ENCODE measurements around the gene WDR33.

The WDR33 gene

GRCh38 chr2:127664065-127664894, 146.7 kb downstream of the WDR33 start:
- Mint-ChIP-seq H3K36me3 (ENCODE audit: low read depth) (no peaks in the 10 kb centered on the region), H3K4me1 (ENCODE audit: low read depth) (peaks cover 29% of the 10 kb centered on the region), H3K4me3 (no peak overlapping the region), H3K9me3 (no peaks in the 10 kb centered on the region), H3K27me3 (peaks cover 60% of the 10 kb centered on the region), H3K27ac (no peak overlapping the region)
- intact Hi-C loops (cut with micrococcal nuclease): no loop called here

DNA sequence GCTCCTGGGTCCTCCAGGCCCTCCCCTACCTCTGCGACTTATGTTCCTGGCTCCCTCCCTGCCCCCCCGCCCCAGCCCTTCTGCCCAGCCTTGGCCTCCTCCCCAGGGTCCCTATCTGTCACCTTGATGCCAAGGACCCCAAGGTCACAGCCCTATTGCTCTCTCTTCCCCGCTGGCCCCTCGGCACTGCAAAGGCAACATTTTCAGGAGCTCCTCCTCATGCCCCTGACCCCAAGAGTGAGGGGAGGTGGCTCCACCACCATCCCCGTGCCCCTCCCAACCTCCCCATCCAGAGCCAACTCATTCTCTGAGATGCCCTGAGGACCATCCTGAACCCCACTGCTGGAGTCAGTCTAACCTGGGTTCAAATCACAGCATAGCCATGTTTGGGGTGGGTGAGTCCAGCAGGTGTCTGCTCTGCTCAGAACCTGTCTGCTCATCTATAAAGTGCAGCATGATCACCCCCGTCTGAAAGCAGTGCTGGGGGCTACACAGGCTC, 147.4 kb downstream of the WDR33 start:
- no peak overlapping the region for H3K27ac Mint-ChIP-seq
- peaks cover 54% of the 10 kb centered on the region for H3K27me3 Mint-ChIP-seq
- no peak overlapping the region for H3K4me3 Mint-ChIP-seq
- no peaks in the 10 kb centered on the region for H3K9me3 Mint-ChIP-seq
- intact Hi-C loops (cut with micrococcal nuclease): no loop called here
- H3K36me3 Mint-ChIP-seq (ENCODE audit: low read depth): no peaks in the 10 kb centered on the region
- H3K4me1 Mint-ChIP-seq (ENCODE audit: low read depth): peaks cover 29% of the 10 kb centered on the region

DNA sequence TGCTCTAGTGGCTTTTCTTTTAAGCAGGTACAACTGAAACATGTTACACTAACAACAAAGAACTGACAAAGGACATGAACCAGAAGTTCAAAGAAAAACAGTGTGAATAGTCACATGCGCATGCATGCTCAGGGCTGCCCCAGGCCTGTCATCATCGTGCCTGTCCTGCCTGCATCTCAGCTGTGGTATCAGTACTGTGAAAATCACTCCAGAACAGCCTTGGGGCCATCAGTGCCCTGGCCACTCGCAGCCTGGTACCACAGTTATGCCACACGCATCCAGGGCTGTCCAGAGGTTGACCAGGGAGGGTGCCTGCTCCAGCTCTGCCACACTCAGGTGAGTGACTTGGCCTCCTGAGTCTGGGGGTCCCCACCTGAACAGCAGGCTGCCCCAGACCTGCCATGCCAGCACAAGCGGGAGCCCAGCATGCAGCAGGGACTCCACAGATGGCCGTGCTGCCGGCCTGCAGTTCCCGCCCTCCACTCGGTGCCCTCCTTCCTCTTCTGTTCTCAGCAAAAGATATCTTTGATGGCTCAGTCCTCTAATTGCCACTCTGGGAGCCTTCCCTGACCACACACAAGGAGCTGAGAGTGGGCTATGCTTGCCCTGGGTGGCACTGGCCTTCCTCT, 147.9 kb downstream of the WDR33 start:
- peaks cover 29% of the 10 kb centered on the region for H3K4me1 Mint-ChIP-seq (ENCODE audit: low read depth)
- H3K9me3 Mint-ChIP-seq: no peaks in the 10 kb centered on the region
- H3K27me3 Mint-ChIP-seq: peaks cover 53% of the 10 kb centered on the region
- H3K36me3 Mint-ChIP-seq (ENCODE audit: low read depth): no peaks in the 10 kb centered on the region
- intact Hi-C loops (cut with micrococcal nuclease): no loop called here
- no peak overlapping the region for H3K27ac Mint-ChIP-seq
- H3K4me3 Mint-ChIP-seq: no peak overlapping the region

DNA sequence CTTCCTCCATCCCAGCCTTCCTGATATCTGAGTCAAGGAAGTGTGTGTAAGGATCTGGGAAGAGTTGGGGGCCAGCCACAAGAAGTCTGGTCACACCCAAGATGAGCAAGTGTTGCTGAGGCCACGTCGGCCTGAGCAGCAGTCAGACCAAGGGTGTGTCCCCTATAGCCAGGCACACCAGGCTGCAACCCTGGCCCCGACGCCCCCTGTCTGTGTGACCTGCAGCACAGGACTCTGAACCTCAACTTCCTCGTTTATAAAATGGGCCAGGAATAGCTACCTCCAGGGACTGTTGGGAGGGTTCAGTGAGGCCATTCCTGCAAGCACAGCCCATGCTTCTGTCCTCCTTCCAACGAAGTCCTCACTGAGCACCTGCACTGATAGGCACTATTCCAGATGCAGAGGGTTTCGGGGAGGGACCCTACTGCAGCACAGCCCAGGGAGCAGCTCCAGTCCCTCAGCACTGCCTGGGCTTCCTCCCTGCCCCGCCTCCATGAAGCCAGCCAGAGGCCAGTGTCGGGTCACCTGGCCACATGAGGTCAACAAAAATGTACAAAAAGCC, 148.9 kb downstream of the WDR33 start:
- Mint-ChIP-seq H3K4me1 (ENCODE audit: low read depth) (peaks cover 29% of the 10 kb centered on the region), H3K9me3 (no peaks in the 10 kb centered on the region), H3K27ac (no peak overlapping the region), H3K36me3 (ENCODE audit: low read depth) (no peaks in the 10 kb centered on the region), H3K27me3 (peaks cover 47% of the 10 kb centered on the region), H3K4me3 (no peak overlapping the region)
- intact Hi-C loops (cut with micrococcal nuclease): no loop called here

- H3K4me3 Mint-ChIP-seq: no peak overlapping the region
- peaks cover 38% of the 10 kb centered on the region for H3K27me3 Mint-ChIP-seq
- H3K36me3 Mint-ChIP-seq (ENCODE audit: low read depth): no peaks in the 10 kb centered on the region
- peaks cover 29% of the 10 kb centered on the region for H3K4me1 Mint-ChIP-seq (ENCODE audit: low read depth)
- intact Hi-C loops (cut with micrococcal nuclease): no loop called here
- no peak overlapping the region for H3K27ac Mint-ChIP-seq
- no peaks in the 10 kb centered on the region for H3K9me3 Mint-ChIP-seq
Observed at GRCh38 chr2:127661072-127661649, 149.8 kb downstream of the WDR33 start.

DNA sequence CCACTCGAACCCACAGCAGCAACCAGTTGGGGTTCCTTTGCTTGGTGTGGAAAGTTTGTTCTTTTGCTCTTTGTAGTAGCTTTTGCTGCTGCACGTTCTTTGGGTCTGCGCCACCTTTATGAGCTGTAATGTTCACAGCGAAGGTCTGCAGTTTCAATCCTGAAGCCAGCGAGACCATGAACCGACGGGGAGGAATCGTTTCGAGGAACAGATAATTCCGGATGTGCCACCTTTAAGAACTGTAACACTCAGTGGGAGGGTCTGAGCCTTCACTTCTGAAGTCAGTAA, 150.7 kb downstream of the WDR33 start:
- Mint-ChIP-seq H3K36me3 (ENCODE audit: low read depth) (no peaks in the 10 kb centered on the region), H3K27me3 (peaks cover 29% of the 10 kb centered on the region), H3K4me3 (no peak overlapping the region), H3K9me3 (no peaks in the 10 kb centered on the region), H3K27ac (no peak overlapping the region), H3K4me1 (ENCODE audit: low read depth) (peaks cover 31% of the 10 kb centered on the region)
- intact Hi-C loops (cut with micrococcal nuclease): no loop called here

DNA sequence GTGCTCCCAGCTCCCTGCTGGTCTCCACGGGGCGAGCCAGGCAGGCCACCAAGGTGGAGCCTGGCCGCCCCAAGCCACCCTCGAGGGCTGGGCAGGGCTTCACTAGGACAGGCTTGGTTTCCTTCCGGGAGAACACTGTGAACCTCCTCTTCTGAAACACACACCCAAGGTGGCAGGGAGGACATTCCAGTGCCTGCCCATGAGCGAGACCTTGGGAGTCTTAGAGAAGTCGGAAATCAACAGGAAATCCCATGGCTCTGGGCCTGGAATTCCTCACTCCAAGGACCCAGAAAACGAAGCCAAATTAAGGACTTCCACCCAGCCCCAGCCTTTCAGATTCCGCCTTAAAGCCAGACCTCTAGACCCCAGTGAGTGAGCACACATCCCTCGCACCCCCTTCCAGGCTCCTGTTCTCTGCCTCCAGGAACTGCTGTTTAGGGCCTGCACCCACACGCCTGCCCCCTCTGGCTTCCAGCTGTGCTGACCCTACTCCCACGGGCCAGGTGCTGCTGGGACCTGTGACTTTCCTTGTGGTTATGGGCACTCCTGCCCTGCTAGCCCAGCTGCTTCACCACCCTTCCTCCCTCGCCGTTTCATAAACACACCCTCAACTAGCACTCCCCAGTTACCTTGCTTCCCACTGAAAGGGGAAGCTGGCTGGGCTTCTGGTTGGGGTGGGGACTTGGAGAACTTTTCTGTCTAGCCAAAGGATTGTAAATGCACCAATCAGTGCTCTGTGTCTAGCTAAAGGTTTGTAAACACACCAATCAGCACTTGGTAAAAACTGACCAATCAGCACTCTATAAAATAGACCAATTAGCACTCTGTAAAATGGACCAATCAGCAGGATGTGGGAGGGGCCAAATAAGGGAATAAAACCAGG, 151.3 kb downstream of the WDR33 start:
- no peaks in the 10 kb centered on the region for H3K9me3 Mint-ChIP-seq
- H3K27ac Mint-ChIP-seq: no peak overlapping the region
- H3K4me3 Mint-ChIP-seq: no peak overlapping the region
- intact Hi-C loops (cut with micrococcal nuclease): no loop called here
- H3K27me3 Mint-ChIP-seq: peaks cover 23% of the 10 kb centered on the region
- no peaks in the 10 kb centered on the region for H3K36me3 Mint-ChIP-seq (ENCODE audit: low read depth)
- H3K4me1 Mint-ChIP-seq (ENCODE audit: low read depth): peaks cover 33% of the 10 kb centered on the region

- Mint-ChIP-seq H3K36me3 (ENCODE audit: low read depth) (no peaks in the 10 kb centered on the region), H3K27me3 (peaks cover 18% of the 10 kb centered on the region), H3K4me1 (ENCODE audit: low read depth) (peaks cover 32% of the 10 kb centered on the region), H3K4me3 (no peak overlapping the region), H3K27ac (no peak overlapping the region), H3K9me3 (no peaks in the 10 kb centered on the region)
- intact Hi-C loops (cut with micrococcal nuclease): no loop called here
Observed at GRCh38 chr2:127658641-127659407, 152.1 kb downstream of the WDR33 start.

DNA sequence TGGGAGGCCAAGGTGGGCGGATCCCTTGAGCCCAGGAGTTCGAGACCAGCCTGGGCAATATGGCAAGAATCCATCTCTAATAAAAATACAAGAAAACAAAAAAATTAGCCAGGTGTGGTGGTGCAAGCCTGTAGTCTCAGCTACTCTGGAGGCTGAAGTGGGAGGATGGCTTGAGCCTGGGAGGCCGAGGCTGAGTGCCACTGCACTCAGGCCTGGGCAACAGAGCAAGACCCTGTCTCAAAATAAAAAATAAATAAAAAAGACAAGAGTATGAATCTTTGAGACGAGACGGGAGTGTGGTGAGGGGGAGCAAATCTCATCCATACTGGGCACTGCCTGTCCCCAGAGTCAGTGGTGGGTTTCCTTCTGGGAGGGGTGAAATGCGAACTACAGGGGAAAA, 152.8 kb downstream of the WDR33 start:
- no peak overlapping the region for H3K4me3 Mint-ChIP-seq
- no peak overlapping the region for H3K27ac Mint-ChIP-seq
- peaks cover 25% of the 10 kb centered on the region for H3K4me1 Mint-ChIP-seq (ENCODE audit: low read depth)
- peaks cover 11% of the 10 kb centered on the region for H3K27me3 Mint-ChIP-seq
- intact Hi-C loops (cut with micrococcal nuclease): no loop called here
- peaks cover 5% of the 10 kb centered on the region for H3K36me3 Mint-ChIP-seq (ENCODE audit: low read depth)
- H3K9me3 Mint-ChIP-seq: no peaks in the 10 kb centered on the region

- no peaks in the 10 kb centered on the region for H3K9me3 Mint-ChIP-seq
- peaks cover 7% of the 10 kb centered on the region for H3K36me3 Mint-ChIP-seq (ENCODE audit: low read depth)
- peaks cover 24% of the 10 kb centered on the region for H3K4me1 Mint-ChIP-seq (ENCODE audit: low read depth)
- intact Hi-C loops (cut with micrococcal nuclease): no loop called here
- no peak overlapping the region for H3K27ac Mint-ChIP-seq
- H3K4me3 Mint-ChIP-seq: no peak overlapping the region
- H3K27me3 Mint-ChIP-seq: peaks cover 6% of the 10 kb centered on the region
Observed at GRCh38 chr2:127657232-127657595, 153.8 kb downstream of the WDR33 start.

DNA sequence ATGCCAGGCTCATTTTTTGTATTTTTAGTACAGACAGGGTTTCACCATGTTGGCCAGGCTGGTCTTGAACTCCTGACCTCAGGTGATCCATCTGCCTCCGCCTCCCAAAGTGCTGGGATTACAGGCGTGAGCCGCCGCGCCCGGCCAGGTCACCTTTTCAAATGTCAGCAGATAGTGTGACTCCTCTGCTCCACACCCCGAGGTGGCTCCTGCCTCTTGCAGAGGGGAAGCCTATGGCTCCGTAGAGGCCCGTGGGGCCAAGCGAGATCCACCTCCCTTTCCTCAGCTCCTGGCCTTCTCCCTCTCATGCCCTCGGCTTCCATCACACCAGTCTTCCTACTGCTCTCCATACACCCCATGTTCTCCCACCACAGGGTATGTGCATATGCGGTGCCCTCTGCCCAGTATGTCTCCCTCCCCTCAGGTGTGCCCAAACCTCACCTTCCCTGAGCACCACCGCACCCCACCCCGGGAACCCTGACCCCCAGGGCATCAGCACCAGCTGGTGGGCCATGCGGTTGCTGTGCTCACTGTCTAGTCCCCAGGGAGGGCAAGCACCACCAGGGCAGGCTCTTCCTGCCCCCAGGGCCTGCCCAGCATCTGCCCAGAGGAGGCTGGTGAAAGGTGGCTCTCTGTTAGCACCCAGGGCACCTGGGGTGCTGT, 154.3 kb downstream of the WDR33 start:
- H3K27ac Mint-ChIP-seq: no peak overlapping the region
- H3K4me1 Mint-ChIP-seq (ENCODE audit: low read depth): peaks cover 21% of the 10 kb centered on the region
- peaks cover 7% of the 10 kb centered on the region for H3K36me3 Mint-ChIP-seq (ENCODE audit: low read depth)
- peaks cover 4% of the 10 kb centered on the region for H3K27me3 Mint-ChIP-seq
- H3K9me3 Mint-ChIP-seq: no peaks in the 10 kb centered on the region
- intact Hi-C loops (cut with micrococcal nuclease): no loop called here
- no peak overlapping the region for H3K4me3 Mint-ChIP-seq

- H3K36me3 Mint-ChIP-seq (ENCODE audit: low read depth): peaks cover 7% of the 10 kb centered on the region
- intact Hi-C loops (cut with micrococcal nuclease): no loop called here
- H3K4me3 Mint-ChIP-seq: no peak overlapping the region
- no peaks in the 10 kb centered on the region for H3K9me3 Mint-ChIP-seq
- H3K27ac Mint-ChIP-seq: no peak overlapping the region
- H3K4me1 Mint-ChIP-seq (ENCODE audit: low read depth): peaks cover 15% of the 10 kb centered on the region
- H3K27me3 Mint-ChIP-seq: peaks cover 7% of the 10 kb centered on the region
Observed at GRCh38 chr2:127655209-127656073, 155.5 kb downstream of the WDR33 start.

Data from dendritic cell treated with granulocyte-macrophage colony-stimulating factor and Interleukin-4, amounts not matched to agents 40 ng/mL and 50 ng/mL, for 4 days (primary cell).